ENCODE data around the gene RBM48. TPM values are rescaled to one million over a fixed set of nuclear protein-coding genes. Genes with fewer than 3 reads are reported as not detected.
"Not testable (repeated sequence)": the region's sequence is repeated elsewhere in the genome, so short reads cannot be mapped to it uniquely, and the experiment has no call there.

Gene RBM48
- total RNA-seq, result 10 to 100 TPM; 27.7 to 29.3 TPM
- total RNA-seq, result 36.2 to 37.8 reads per million in 2 donors

- peak within 1 kb of the TSS; percentile 92 for H3K4me3 Mint-ChIP-seq
- peaks cover 24% of the 10 kb centered on the region for H3K4me1 Mint-ChIP-seq
- no peaks in the 10 kb centered on the region for H3K27me3 Mint-ChIP-seq
- no peaks in the 10 kb centered on the region for H3K9me3 ChIP-seq (ENCODE audit: control insufficient read depth, low read length, poor library complexity, severe bottlenecking)
- peaks cover 7% of the 10 kb centered on the region for H3K36me3 Mint-ChIP-seq (ENCODE audit: low read depth)
- ATAC-seq, result peak; percentile 91
- peak within 1 kb of the TSS; percentile 94 for H3K27ac Mint-ChIP-seq
- DNase-seq, result peak; percentile 88 to 96 (median 93)
Observed at GRCh38 chr7:92528188-92528957, at the start of gene RBM48, which contains the start of gene PEX1. TSS of gene RBM48 (plus strand) at chr7:92528795. CDS start at chr7:92528814, 19 bp downstream. TSS of gene PEX1 (minus strand) at chr7:92528520. CDS start at chr7:92528435, 85 bp downstream.

DNA sequence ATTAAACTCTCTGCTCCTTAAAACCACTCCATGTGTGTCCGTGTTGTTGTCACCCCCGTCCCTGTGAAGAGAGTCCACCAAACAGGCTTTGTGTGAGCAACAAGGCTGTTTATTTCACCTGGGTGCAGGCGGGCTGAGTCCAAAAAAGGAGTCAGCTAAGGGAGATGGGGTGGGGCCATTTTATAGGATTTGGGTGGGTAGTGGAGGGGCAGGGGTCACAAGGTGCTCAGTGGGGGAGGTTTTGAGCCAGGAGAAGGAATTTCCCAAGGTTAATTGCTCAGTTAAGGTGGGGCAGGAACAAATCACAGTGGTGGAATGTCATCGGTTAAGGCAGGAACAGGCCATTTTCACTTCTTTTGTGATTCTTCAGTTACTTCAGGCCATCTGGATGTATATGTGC is 49.4 kb upstream of the RBM48 start:
- H3K9me3 ChIP-seq (ENCODE audit: control insufficient read depth, low read length, poor library complexity, severe bottlenecking); DNase-seq; H3K4me1 Mint-ChIP-seq; ATAC-seq; H3K4me3 Mint-ChIP-seq; H3K27ac Mint-ChIP-seq; H3K36me3 Mint-ChIP-seq (ENCODE audit: low read depth); H3K27me3 Mint-ChIP-seq: not testable (repeated sequence)

- DNase-seq; H3K36me3 Mint-ChIP-seq (ENCODE audit: low read depth); H3K4me1 Mint-ChIP-seq; H3K9me3 ChIP-seq (ENCODE audit: control insufficient read depth, low read length, poor library complexity, severe bottlenecking); H3K27ac Mint-ChIP-seq; ATAC-seq; H3K4me3 Mint-ChIP-seq; H3K27me3 Mint-ChIP-seq: not testable (repeated sequence)
Observed at GRCh38 chr7:92483624-92484023, 45.0 kb upstream of the RBM48 start.

DNA sequence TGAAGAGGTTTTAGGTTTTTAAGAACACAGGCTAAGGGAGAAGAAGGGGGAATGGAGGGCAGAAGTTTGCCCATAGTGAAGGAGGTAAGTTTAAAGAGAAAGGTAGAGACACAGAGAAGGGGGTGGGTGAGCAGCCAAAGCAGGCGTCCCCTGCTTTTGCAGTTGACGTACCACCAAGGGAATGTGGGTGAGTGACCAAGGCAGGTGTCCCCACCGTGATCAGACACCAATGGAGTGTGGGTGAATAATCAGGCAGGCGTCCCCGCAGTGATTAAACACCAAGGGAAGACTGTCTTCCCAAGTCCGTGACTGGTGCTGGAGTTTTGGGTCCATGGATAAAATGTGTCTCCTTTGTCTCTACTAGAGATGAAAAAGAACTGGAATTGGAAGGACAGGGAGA is 44.4 kb upstream of the RBM48 start:
- H3K36me3 Mint-ChIP-seq (ENCODE audit: low read depth); DNase-seq; H3K27ac Mint-ChIP-seq; H3K4me1 Mint-ChIP-seq; ATAC-seq; H3K4me3 Mint-ChIP-seq; H3K27me3 Mint-ChIP-seq; H3K9me3 ChIP-seq (ENCODE audit: control insufficient read depth, low read length, poor library complexity, severe bottlenecking): not testable (repeated sequence)

DNA sequence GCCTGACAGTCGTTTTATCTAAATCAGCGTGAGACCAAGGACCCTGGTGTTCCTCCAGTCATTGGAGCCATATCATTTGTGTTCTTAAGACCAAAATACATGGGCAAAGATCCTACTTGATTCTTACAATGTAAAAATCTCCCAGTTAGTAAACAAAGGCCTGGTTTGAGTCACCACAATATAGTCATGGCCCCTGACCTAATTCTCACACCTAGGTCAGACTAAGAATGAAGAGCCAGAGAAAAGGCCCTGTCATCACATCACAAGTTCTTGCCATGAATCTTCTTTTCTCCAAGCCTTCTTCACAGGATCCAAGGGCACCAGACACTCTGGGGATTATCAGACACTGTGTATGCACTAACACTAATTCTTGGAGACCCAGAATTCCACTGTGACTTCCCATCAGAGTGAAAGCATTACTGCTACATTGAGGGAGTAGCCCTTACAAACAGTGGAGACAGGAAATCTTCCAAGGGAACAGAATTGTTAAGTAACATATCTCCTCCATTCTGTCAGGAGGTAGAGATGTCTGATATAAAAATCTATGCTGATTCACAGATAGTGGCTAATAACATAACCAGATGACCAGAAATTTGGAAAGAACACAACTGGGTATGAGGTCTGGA is 43.2 kb upstream of the RBM48 start:
- no peaks in the 10 kb centered on the region for H3K9me3 ChIP-seq (ENCODE audit: control insufficient read depth, low read length, poor library complexity, severe bottlenecking)
- ATAC-seq, result no peak
- Mint-ChIP-seq H3K27me3 (no peaks in the 10 kb centered on the region), H3K4me3 (no peak overlapping the region), H3K36me3 (ENCODE audit: low read depth) (peaks cover 2% of the 10 kb centered on the region), H3K4me1 (no peaks in the 10 kb centered on the region), H3K27ac (no peak overlapping the region)
- DNase-seq, result no peak

DNA sequence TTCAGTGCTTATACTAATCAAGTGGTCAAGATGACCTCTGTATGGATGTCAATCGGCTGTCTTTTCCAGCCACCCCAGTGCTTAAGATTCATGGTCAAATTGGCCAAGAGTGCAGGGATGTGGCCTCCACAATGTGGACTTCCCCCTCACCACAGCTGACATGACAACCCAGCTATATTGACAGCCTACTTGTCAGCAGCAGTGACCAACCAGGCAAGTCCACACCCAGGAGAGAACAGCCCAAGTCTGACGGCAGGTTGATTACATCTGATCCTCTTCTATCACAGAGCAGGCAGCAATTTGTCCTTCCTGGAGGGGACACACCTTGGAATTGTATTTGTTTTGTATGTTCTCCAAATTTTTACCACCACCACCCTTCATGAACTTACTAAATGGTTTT is 42.6 kb upstream of the RBM48 start:
- no peaks in the 10 kb centered on the region for H3K4me1 Mint-ChIP-seq

GRCh38 chr7:92487804-92488203 is 40.8 kb upstream of the RBM48 start:
- Mint-ChIP-seq H3K4me3 (no peak overlapping the region), H3K27ac (no peak overlapping the region), H3K4me1 (no peaks in the 10 kb centered on the region), H3K36me3 (ENCODE audit: low read depth) (peaks cover 2% of the 10 kb centered on the region), H3K27me3 (no peaks in the 10 kb centered on the region)
- no peak for ATAC-seq
- H3K9me3 ChIP-seq (ENCODE audit: control insufficient read depth, low read length, poor library complexity, severe bottlenecking), result no peaks in the 10 kb centered on the region
- DNase-seq, result no peak

More for the DNA sequence above, 42.6 kb upstream of the RBM48 start:
- Mint-ChIP-seq H3K36me3 (ENCODE audit: low read depth) (peaks cover 2% of the 10 kb centered on the region), H3K27me3 (no peaks in the 10 kb centered on the region), H3K4me3 (no peak overlapping the region), H3K27ac (no peak overlapping the region)
- H3K9me3 ChIP-seq (ENCODE audit: control insufficient read depth, low read length, poor library complexity, severe bottlenecking), result no peaks in the 10 kb centered on the region
- ATAC-seq (no peak), DNase-seq (no peak)

DNA sequence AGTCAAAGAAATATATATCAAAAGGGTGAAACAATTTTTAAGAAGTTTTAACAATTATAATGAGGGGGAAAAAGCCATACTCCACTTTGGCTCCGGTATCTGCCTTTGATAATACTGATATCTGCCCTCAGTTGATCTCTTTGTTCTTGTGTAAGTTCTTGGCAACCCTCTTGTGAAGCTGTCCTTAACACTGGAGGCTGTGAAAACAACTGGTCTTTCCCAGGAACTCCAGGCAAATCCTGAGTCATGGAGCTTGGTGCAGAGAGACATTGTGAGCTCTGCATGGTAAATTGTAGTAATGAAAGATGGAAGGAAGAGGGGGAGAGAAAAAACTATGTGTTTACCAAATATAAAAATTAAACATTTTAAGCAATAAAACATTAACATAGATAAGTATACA is 39.0 kb upstream of the RBM48 start:
- Mint-ChIP-seq H3K27me3 (no peaks in the 10 kb centered on the region), H3K36me3 (ENCODE audit: low read depth) (peaks cover 2% of the 10 kb centered on the region), H3K4me1 (no peaks in the 10 kb centered on the region), H3K4me3 (no peak overlapping the region), H3K27ac (no peak overlapping the region)
- H3K9me3 ChIP-seq (ENCODE audit: control insufficient read depth, low read length, poor library complexity, severe bottlenecking), result no peaks in the 10 kb centered on the region
- DNase-seq (no peak), ATAC-seq (no peak)

- no peak for DNase-seq
- ATAC-seq, result no peak
- Mint-ChIP-seq H3K36me3 (ENCODE audit: low read depth) (peaks cover 16% of the 10 kb centered on the region), H3K27ac (no peak overlapping the region), H3K27me3 (no peaks in the 10 kb centered on the region), H3K4me3 (peak overlapping the region; percentile 41), H3K4me1 (peaks cover 6% of the 10 kb centered on the region)
- H3K9me3 ChIP-seq (ENCODE audit: control insufficient read depth, low read length, poor library complexity, severe bottlenecking), result no peaks in the 10 kb centered on the region
Observed at GRCh38 chr7:92496876-92497275, 31.7 kb upstream of the RBM48 start.

DNA sequence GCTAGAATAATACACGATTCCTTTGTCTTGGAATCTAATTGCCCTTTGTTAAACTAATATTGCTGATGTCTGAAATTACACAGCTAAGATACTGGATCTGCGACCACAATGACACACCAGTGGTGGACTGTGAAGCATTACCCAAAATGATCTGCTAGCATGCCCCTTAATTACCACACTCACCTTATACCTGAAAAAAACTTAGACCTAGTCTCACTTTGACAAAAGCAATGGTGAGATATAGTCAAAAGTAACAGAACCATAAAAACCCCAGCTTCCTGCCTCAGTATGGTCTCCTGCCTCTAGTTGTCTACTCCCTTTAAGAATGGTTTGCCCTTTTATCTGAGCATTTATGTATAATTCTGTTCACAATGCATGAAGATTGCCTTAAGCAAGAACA is 30.0 kb upstream of the RBM48 start:
- DNase-seq (no peak), ATAC-seq (no peak)
- no peak overlapping the region for H3K27ac Mint-ChIP-seq
- no peak overlapping the region for H3K4me3 Mint-ChIP-seq
- no peaks in the 10 kb centered on the region for H3K27me3 Mint-ChIP-seq
- no peaks in the 10 kb centered on the region for H3K9me3 ChIP-seq (ENCODE audit: control insufficient read depth, low read length, poor library complexity, severe bottlenecking)
- peaks cover 6% of the 10 kb centered on the region for H3K4me1 Mint-ChIP-seq
- H3K36me3 Mint-ChIP-seq (ENCODE audit: low read depth), result peaks cover 16% of the 10 kb centered on the region

GRCh38 chr7:92503767-92504166 is 24.8 kb upstream of the RBM48 start:
- Mint-ChIP-seq H3K27me3 (no peaks in the 10 kb centered on the region), H3K36me3 (ENCODE audit: low read depth) (peaks cover 16% of the 10 kb centered on the region), H3K4me3 (no peak overlapping the region), H3K27ac (no peak overlapping the region), H3K4me1 (peaks cover 11% of the 10 kb centered on the region)
- no peak for ATAC-seq
- no peaks in the 10 kb centered on the region for H3K9me3 ChIP-seq (ENCODE audit: control insufficient read depth, low read length, poor library complexity, severe bottlenecking)
- DNase-seq, result no peak

DNA sequence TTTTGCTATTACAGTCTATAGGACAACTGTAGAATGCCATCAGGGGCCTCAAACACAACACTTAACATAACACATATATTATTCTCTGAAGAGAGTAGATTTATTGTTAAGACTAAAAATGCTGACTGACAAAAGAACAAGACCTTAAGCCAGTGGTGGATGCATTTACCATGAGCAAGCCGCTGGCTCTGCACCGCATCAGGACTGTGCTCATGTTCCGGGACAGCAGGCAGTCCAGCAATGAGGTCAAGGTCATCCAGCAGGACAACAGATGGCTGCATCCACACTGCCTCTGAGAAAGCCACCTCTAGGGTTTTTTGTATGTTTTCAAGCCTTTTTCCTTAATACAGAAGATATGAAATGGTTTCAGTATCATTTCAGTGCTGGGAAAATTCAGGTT is 24.0 kb upstream of the RBM48 start:
- ATAC-seq (no peak), DNase-seq (no peak)
- no peak overlapping the region for H3K4me3 Mint-ChIP-seq
- H3K27ac Mint-ChIP-seq, result no peak overlapping the region
- H3K36me3 Mint-ChIP-seq (ENCODE audit: low read depth), result peaks cover 12% of the 10 kb centered on the region
- H3K27me3 Mint-ChIP-seq, result no peaks in the 10 kb centered on the region
- peaks cover 11% of the 10 kb centered on the region for H3K4me1 Mint-ChIP-seq
- no peaks in the 10 kb centered on the region for H3K9me3 ChIP-seq (ENCODE audit: control insufficient read depth, low read length, poor library complexity, severe bottlenecking)

DNA sequence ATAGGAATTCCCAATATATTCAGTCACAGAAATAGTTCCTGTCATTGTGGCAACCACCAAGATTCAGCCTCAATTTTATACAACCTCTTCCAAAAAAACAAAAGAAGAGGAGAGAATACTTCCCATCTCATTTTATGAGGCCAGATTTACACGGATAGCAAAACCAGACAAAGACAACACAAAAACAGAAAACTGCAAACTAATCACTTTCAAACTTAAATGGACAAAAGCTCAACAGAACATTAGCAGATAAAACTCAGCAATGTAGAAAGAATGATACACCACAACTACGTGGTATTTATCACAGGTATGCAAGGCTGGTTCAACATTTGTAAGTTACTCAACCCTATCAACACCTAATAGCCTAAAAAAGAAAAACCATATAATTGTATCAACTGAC is 22.2 kb upstream of the RBM48 start:
- no peaks in the 10 kb centered on the region for H3K27me3 Mint-ChIP-seq
- H3K36me3 Mint-ChIP-seq (ENCODE audit: low read depth), result peaks cover 5% of the 10 kb centered on the region
- no peak overlapping the region for H3K27ac Mint-ChIP-seq
- no peaks in the 10 kb centered on the region for H3K9me3 ChIP-seq (ENCODE audit: control insufficient read depth, low read length, poor library complexity, severe bottlenecking)
- ATAC-seq, result no peak
- DNase-seq, result no peak
- peaks cover 7% of the 10 kb centered on the region for H3K4me1 Mint-ChIP-seq
- no peak overlapping the region for H3K4me3 Mint-ChIP-seq

DNA sequence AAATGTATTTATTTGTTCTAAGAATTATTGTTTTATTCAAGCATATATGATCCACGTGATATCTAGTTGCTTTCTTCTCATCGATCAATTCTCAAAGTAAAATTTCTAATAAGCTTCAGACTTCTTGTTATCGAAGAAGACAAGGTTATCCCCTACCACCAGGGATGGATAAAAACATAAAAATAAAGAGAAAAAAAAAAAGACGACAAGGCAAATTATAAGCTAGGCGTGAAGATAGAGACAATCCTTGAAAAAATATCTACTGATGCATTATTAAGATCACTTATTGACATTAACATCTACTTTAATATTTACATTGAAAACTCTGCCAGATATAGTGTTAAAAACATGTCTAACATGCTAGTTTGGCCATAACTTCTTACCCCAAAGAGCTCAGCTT is 19.6 kb upstream of the RBM48 start:
- H3K27me3 Mint-ChIP-seq, result no peaks in the 10 kb centered on the region
- H3K9me3 ChIP-seq (ENCODE audit: control insufficient read depth, low read length, poor library complexity, severe bottlenecking), result no peaks in the 10 kb centered on the region
- no peak for DNase-seq
- H3K4me1 Mint-ChIP-seq, result peaks cover 5% of the 10 kb centered on the region
- peaks cover 4% of the 10 kb centered on the region for H3K36me3 Mint-ChIP-seq (ENCODE audit: low read depth)
- no peak for ATAC-seq
- no peak overlapping the region for H3K27ac Mint-ChIP-seq
- H3K4me3 Mint-ChIP-seq, result no peak overlapping the region

Data from T-helper 17 cell (primary cell).